ENCODE results near the gene SYNPO.

Gene SYNPO

DNA sequence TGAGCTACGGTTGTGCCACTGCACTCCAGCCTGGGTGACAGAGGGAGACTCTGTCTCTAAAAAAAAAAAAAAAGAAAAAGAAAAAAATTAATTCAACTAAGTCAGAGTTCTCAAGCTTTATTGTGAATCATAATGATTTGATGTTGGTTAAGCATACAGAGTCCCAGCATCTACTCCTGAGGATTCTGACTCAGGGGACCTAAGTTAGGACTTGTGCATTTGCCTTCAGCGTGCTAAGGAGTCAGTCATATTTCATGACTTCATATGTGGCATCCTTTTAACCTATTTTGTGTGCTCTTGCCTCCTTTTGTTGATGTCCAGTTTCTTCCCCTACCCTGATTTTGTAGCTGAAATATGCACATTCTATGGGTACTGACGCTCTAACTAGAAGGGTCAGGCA lies 23.5 kb downstream of the SYNPO start:
- H3K27ac Mint-ChIP-seq, result no peak overlapping the region
- H3K9me3 Mint-ChIP-seq, result no peaks in the 10 kb centered on the region
- H3K36me3 Mint-ChIP-seq, result no peaks in the 10 kb centered on the region
- peaks cover 18% of the 10 kb centered on the region for H3K27me3 Mint-ChIP-seq
- H3K4me3 Mint-ChIP-seq, result no peak overlapping the region
- no peaks in the 10 kb centered on the region for H3K4me1 Mint-ChIP-seq
- no peak for ATAC-seq

DNA sequence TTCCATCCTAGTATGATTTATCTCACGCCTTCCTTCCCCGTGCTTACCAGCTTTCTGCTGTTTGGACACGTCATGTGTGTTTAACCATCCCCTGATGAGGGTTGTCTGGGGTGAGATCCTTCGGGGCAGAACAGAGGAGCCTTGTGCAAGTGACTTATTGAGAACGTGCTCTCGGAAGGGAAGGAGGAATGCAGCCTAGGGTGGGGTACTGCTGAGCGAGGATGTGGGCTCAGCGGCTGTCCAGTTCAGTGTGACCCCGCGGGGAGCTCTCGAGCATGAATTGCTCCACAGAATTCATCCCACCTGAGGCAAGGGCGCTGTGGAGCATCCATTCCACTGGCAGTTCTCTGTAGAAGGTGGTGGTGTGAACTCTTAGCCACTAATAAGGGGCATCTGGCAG lies 24.6 kb downstream of the SYNPO start:
- H3K27ac Mint-ChIP-seq, result no peak overlapping the region
- H3K36me3 Mint-ChIP-seq, result no peaks in the 10 kb centered on the region
- H3K27me3 Mint-ChIP-seq, result peaks cover 24% of the 10 kb centered on the region
- H3K9me3 Mint-ChIP-seq, result no peaks in the 10 kb centered on the region
- ATAC-seq, result no peak
- no peak overlapping the region for H3K4me3 Mint-ChIP-seq
- no peaks in the 10 kb centered on the region for H3K4me1 Mint-ChIP-seq

DNA sequence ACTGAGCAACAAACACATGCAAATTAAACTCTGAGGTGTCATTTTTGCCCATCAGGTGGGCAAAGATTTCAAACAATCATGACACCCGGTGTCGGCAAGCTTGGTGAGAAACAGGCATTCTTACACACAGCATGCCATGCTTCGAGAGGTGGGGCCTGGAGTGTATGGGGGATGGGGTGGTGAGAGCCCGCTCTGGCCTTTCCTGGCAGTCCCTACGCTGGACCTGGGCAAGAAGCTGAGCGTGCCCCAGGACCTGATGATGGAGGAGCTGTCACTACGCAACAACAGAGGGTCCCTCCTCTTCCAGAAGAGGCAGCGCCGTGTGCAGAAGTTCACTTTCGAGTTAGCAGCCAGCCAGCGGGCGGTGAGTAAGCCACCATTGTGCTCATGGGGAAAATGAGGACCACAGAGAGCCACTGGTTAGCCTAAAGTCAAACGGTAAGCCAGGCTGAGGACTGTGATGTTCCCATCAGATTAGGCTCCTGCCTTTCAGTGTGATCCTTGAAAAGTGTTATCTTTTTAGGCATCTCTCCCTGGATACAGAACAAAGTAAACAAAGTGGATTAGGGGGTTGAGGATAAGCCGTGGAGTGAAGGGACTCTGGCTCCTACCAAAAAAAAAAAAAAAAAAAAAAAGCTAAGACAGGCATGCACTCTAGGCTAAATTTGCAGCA lies 30.0 kb downstream of the SYNPO start:
- H3K9me3 Mint-ChIP-seq, result no peaks in the 10 kb centered on the region
- no peak overlapping the region for H3K4me3 Mint-ChIP-seq
- no peaks in the 10 kb centered on the region for H3K36me3 Mint-ChIP-seq
- H3K4me1 Mint-ChIP-seq, result peaks cover 6% of the 10 kb centered on the region
- no peak for ATAC-seq
- peaks cover 27% of the 10 kb centered on the region for H3K27me3 Mint-ChIP-seq
- no peak overlapping the region for H3K27ac Mint-ChIP-seq

DNA sequence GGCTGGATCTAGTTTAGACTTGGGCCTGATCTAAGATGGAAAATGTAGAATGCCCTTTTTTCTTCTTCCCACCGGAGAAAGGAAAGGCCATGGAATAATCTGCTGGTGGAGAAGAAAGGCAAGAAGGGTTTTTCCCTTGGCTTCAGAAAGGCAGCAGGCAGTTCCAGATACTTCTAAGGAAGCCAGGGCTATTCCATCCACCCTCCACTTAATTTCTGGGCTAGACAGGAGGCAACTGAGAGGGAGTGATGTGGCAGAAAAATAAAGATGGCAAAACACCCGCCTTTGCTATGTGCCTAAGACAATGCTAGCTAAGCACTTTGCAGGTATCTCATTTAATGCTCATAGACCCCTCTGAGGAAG lies 30.5 kb downstream of the SYNPO start:
- H3K36me3 Mint-ChIP-seq, result no peaks in the 10 kb centered on the region
- H3K27me3 Mint-ChIP-seq, result peaks cover 27% of the 10 kb centered on the region
- H3K27ac Mint-ChIP-seq, result no peak overlapping the region
- H3K4me3 Mint-ChIP-seq, result no peak overlapping the region
- ATAC-seq, result no peak
- peaks cover 6% of the 10 kb centered on the region for H3K4me1 Mint-ChIP-seq
- no peaks in the 10 kb centered on the region for H3K9me3 Mint-ChIP-seq

DNA sequence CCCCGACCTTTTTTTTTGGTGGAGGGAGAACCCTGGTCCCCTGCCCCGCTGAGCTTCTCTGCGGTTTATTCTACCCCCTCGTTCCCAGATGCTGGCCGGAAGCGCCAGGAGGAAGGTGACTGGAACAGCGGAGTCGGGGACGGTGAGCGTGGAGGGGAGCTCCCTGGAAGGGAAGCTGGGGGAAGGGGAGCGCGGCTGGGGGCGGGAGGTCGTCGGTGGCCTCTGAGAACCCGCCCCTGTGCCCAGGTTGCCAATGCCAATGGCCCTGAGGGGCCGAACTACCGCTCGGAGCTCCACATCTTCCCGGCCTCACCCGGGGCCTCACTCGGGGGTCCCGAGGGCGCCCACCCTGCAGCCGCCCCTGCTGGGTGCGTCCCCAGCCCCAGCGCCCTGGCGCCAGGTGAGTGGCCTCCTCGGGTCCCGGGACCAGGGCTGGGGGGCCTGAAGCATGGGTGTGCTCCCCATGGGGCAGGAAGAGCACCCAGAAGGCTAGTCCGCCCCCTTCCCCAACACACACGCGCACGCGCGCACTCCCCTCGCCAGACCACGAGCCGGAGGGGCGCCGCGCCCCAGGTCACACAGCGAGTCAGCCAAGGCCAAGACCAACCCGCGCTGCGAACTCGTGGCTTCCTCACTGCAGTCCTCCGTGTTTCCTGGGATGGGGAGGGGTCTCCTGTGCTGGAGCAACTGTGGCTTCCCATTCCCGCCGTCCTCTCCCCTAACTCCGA lies 31.2 kb downstream of the SYNPO start:
- ATAC-seq, result peak; percentile 64
- Mint-ChIP-seq H3K4me1 (peaks cover 6% of the 10 kb centered on the region), H3K27me3 (peaks cover 27% of the 10 kb centered on the region), H3K4me3 (peak overlapping the region; percentile 69), H3K36me3 (no peaks in the 10 kb centered on the region), H3K27ac (no peak overlapping the region), H3K9me3 (no peaks in the 10 kb centered on the region)

DNA sequence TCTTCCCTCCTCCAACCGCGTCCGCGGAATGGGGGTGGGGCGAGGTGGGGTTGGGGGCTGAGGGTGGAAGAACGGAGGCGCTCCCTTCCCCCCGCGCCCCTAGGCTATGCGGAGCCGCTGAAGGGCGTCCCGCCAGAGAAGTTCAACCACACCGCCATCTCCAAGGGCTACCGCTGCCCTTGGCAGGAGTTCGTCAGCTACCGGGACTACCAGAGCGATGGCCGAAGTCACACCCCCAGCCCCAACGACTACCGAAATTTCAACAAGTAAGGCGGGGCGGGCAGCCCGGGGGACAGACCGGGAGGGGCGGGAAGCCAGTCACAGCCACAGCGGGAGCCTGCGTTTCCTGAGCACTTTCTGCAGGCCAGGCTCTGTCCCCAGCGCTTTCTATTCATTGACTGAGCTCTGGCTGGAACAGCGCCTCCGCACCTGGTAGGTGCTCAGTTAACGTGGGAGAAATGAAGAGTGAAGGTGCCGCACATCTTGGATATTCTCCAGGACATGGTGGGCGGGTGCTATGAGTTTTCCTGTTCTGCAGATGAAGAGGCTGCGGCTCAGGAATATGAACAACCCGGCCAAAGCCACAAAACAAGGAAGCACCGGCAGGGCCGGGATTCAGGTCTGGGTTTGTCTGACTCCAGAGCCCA lies 31.9 kb downstream of the SYNPO start:
- Mint-ChIP-seq H3K9me3 (no peaks in the 10 kb centered on the region), H3K4me3 (peak overlapping the region; percentile 69), H3K27ac (no peak overlapping the region), H3K4me1 (peaks cover 6% of the 10 kb centered on the region), H3K27me3 (peaks cover 27% of the 10 kb centered on the region), H3K36me3 (no peaks in the 10 kb centered on the region)
- ATAC-seq, result peak; percentile 55

DNA sequence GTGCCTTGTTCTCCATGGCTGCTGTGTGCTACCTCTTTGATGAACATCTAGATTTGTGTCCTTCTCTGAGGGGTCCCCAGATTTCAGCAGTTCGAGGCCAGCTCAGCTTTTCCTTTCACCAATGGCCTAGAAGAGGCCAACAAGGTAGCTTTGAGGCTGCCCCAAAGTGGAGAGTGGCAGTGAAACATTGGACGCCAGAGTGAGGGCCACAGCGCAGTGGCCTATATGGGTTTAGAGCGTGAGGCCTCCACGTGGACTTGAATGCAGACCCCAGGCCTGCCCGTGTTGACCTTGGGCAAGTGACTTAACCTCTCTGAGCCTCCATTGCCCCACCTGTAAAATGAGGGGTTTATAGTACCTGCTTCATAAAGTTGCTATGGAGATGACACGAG lies 32.4 kb downstream of the SYNPO start:
- H3K4me1 Mint-ChIP-seq, result peaks cover 6% of the 10 kb centered on the region
- H3K4me3 Mint-ChIP-seq, result no peak overlapping the region
- no peaks in the 10 kb centered on the region for H3K9me3 Mint-ChIP-seq
- H3K27ac Mint-ChIP-seq, result no peak overlapping the region
- no peak for ATAC-seq
- peaks cover 27% of the 10 kb centered on the region for H3K27me3 Mint-ChIP-seq
- H3K36me3 Mint-ChIP-seq, result no peaks in the 10 kb centered on the region

DNA sequence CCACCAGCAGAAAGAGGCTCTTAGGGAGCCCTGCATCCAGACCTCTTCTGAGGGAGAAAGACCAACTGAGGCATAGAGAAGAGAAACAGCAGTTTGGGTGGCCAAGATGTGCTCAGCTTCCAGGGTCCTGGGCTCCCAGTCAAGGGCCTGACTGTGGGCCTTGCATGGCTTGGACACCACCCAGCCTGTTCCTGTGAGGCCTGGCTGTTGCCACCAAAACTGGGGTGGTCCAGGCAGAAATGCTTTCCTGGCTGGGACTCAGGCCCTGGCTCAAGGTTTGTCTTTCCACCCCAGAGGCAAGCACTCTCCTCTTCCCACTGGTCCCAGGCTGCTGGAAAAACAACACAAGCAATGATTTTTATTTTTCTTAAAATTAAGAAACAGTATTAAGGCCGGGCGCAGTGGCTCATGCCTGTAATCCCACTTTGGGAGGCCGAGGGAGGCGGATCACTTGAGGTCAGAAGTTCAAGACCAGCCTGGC lies 33.9 kb downstream of the SYNPO start:
- Mint-ChIP-seq H3K27me3 (peaks cover 27% of the 10 kb centered on the region), H3K9me3 (no peaks in the 10 kb centered on the region), H3K4me1 (peaks cover 6% of the 10 kb centered on the region), H3K4me3 (no peak overlapping the region), H3K27ac (no peak overlapping the region), H3K36me3 (no peaks in the 10 kb centered on the region)
- no peak for ATAC-seq

DNA sequence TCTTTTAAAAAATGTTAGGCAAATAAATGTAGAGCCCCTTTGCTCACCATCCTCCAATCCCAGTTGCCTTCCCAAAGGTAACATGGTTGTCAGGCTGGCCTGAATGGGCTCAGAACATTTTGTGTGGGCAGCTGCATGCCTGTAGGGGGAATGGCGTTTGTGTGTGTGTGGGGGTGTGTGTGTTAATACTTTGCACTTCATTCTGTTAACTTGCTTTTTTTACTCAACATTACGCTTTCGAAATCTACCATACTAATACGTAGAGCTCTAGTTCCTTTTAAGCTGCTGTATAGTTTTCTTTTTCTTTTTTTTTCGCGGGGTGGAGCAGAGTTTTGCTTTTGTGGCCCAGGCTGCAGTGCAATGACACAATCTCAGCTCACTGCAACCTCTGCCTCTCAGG lies 34.6 kb downstream of the SYNPO start:
- Mint-ChIP-seq H3K4me3 (no peak overlapping the region), H3K9me3 (no peaks in the 10 kb centered on the region), H3K36me3 (peaks cover 2% of the 10 kb centered on the region), H3K27me3 (peaks cover 21% of the 10 kb centered on the region), H3K4me1 (peaks cover 6% of the 10 kb centered on the region), H3K27ac (no peak overlapping the region)
- no peak for ATAC-seq

DNA sequence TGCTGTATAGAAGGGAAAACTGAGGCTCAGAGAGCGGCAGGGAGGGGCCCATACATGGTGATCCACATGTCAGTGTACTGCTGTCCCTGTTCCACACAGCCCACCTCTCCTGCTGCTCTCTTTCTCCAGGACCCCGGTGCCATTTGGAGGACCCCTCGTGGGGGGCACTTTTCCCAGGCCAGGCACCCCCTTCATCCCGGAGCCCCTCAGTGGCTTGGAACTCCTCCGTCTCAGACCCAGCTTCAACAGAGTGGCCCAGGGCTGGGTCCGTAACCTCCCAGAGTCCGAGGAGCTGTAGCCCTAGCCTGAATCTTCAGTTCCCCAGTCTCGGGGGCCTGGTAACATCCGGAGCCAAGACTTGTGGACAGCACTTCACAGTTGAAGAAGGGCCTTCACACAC lies 36.1 kb downstream of the SYNPO start:
- H3K36me3 Mint-ChIP-seq, result peaks cover 10% of the 10 kb centered on the region
- H3K4me1 Mint-ChIP-seq, result peaks cover 6% of the 10 kb centered on the region
- no peak overlapping the region for H3K4me3 Mint-ChIP-seq
- ATAC-seq, result no peak
- H3K27me3 Mint-ChIP-seq, result peaks cover 9% of the 10 kb centered on the region
- H3K9me3 Mint-ChIP-seq, result no peaks in the 10 kb centered on the region
- no peak overlapping the region for H3K27ac Mint-ChIP-seq

DNA sequence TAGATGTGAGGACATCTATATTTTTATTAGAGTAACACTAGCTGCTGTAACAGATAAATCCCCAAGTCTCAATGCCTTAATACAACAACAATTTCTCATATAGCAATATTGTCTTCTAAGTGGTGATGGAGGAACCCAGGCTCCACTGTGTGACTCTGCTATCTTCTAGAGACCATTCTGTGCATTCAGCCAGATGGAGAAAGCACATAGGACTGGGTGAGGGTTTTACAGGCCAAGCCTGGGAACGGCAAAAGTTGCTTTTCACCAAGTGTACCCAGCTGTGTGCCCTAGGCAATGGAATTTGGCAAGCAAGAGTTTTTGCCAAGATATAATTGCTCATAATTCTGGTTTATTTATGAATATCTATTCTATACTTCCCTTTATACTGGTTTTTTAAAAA lies 48.7 kb downstream of the SYNPO start:
- Mint-ChIP-seq H3K27me3 (no peaks in the 10 kb centered on the region), H3K4me3 (no peak overlapping the region), H3K27ac (no peak overlapping the region), H3K36me3 (peaks cover 42% of the 10 kb centered on the region), H3K9me3 (no peaks in the 10 kb centered on the region), H3K4me1 (no peaks in the 10 kb centered on the region)
- no peak for ATAC-seq

DNA sequence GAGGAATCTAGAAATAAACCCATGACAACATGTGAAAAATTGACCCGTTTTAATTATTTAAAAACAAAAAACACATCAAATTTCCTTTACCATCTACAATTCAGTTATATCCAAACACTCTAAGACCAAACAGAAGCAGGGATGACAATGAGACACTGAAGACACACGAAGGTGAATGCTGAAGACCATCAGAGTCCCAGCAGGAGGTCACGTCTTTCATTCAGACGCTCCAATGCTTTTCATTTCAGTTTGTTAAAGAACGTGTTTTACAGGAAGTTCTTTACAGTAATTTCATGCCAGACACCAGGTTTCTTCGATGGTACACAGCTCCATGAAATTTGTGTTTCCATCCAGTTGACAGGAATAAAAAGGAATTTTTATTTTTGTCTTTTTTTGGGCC lies 50.3 kb downstream of the SYNPO start:
- Mint-ChIP-seq H3K4me1 (no peaks in the 10 kb centered on the region), H3K4me3 (no peak overlapping the region), H3K36me3 (peaks cover 49% of the 10 kb centered on the region), H3K27ac (no peak overlapping the region), H3K27me3 (no peaks in the 10 kb centered on the region), H3K9me3 (no peaks in the 10 kb centered on the region)
- no peak for ATAC-seq

DNA sequence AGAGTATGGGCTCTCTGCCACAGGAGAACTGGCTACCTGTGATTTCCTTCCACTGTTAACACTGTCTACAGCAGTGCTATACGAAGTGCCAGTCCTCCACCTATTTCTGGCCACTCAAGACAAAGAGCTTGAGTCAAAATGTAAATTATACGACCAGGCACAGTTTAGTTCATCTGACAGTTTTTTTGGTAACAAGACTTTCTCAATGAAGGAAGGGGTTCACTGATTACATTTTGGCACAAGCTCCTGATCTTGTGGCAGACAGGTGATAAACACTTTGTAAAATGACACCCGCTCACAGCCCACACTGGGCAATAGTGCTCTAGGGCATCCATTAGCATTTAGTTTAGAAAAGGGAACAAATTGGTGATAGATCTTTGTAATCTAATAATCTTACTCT lies 51.8 kb downstream of the SYNPO start:
- Mint-ChIP-seq H3K4me1 (no peaks in the 10 kb centered on the region), H3K36me3 (peaks cover 57% of the 10 kb centered on the region), H3K27ac (no peak overlapping the region), H3K27me3 (no peaks in the 10 kb centered on the region), H3K9me3 (no peaks in the 10 kb centered on the region), H3K4me3 (no peak overlapping the region)
- no peak for ATAC-seq

DNA sequence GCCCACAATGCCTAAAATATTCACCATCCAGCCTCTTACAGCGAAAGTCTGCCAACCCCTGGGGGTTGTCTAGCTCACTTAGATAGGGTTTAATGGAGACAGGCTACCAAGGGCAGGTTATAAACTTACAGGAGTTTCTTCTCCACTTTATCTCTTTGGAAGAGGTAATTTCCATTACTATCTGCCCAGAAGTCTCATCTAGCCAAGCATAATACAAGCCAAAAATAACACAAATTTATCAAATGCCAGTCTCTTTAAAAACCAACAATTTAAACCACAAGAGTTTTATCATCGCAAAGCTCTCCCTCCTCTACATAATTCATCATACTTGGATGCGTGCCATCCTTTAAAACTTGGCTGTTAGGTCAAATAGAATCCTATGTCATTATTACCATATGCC lies 54.2 kb downstream of the SYNPO start:
- Mint-ChIP-seq H3K9me3 (no peaks in the 10 kb centered on the region), H3K27ac (no peak overlapping the region), H3K27me3 (no peaks in the 10 kb centered on the region), H3K4me1 (no peaks in the 10 kb centered on the region), H3K4me3 (no peak overlapping the region), H3K36me3 (peaks cover 60% of the 10 kb centered on the region)
- no peak for ATAC-seq

DNA sequence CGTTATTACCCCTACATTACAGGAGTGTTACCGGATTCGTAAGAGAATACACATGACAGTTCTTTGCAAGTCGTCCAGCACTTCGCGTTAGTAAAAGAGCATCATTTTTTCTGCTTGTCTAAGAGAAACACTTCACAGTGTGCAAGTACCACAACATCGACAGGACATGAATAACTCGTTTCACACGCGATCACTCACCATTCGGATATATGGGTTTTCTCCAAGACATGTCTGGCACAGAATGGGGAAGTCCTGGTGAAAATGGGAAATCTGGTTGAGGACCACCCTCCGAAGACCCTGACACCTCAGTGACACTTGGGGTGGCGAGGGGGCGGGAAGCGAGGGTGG lies 59.8 kb downstream of the SYNPO start:
- peaks cover 5% of the 10 kb centered on the region for H3K4me1 Mint-ChIP-seq
- H3K36me3 Mint-ChIP-seq, result peaks cover 19% of the 10 kb centered on the region
- no peaks in the 10 kb centered on the region for H3K9me3 Mint-ChIP-seq
- no peak overlapping the region for H3K27ac Mint-ChIP-seq
- no peak overlapping the region for H3K4me3 Mint-ChIP-seq
- no peaks in the 10 kb centered on the region for H3K27me3 Mint-ChIP-seq
- ATAC-seq, result no peak

Data from stimulated activated memory B cell treated with anti-CD40 and anti-IgM and Interleukin-4, amounts not matched to agents 10 μg/mL and 1 μg/mL and 100 μg/mL, for 72 hours (primary cell).